Astrocyte (in vitro differentiated cells and primary cell): Measurements from ENCODE around the gene SFRP2. TPM values are rescaled to one million over a fixed set of nuclear protein-coding genes. Genes with fewer than 3 reads are reported as not detected.

Source experiments
- DNase-seq: peaks from one replicate; pipeline ENCODE4 v3.0.0-alpha.2; 2010; ENCODE audit warnings: low read depth
- FAIRE-seq: peaks from 2 replicates; lab custom pipeline; 2011; peaks lifted over from hg19 to GRCh38; lab: Jason Lieb, UNC
- H2AFZ ChIP-seq: 2 replicates; pipeline ENCODE4 v1.6.0; 2012; ENCODE audit warnings: low read depth, low read length, inconsistent platforms
- H3K27ac ChIP-seq: 2 replicates; pipeline ENCODE4 v1.5.1; 2011; ENCODE audit warnings: low read depth, low read length, inconsistent platforms
- H3K27me3 ChIP-seq: 2 replicates; pipeline ENCODE4 v1.6.0; 2011; ENCODE audit warnings: low read length, inconsistent platforms; ENCODE audit not compliant: insufficient read depth
- H3K36me3 ChIP-seq: 2 replicates; pipeline ENCODE4 v1.5.1; 2011; ENCODE audit warnings: low read length, inconsistent platforms; ENCODE audit not compliant: insufficient read depth
- H3K4me1 ChIP-seq: 2 replicates; pipeline ENCODE4 v1.5.1; 2011; ENCODE audit warnings: low read length, inconsistent platforms; ENCODE audit not compliant: insufficient read depth
- H3K4me2 ChIP-seq: 2 replicates; pipeline ENCODE4 v1.6.0; 2012; ENCODE audit warnings: low read length, inconsistent platforms
- H3K4me3 ChIP-seq: 2 replicates; pipeline ENCODE4 v1.5.1; 2011; ENCODE audit warnings: low read depth, mild to moderate bottlenecking, low read length, inconsistent platforms; ENCODE audit not compliant: insufficient read depth
- H3K79me2 ChIP-seq: 2 replicates; pipeline ENCODE4 v1.6.0; 2012; ENCODE audit warnings: mild to moderate bottlenecking, low read length, inconsistent platforms; ENCODE audit not compliant: insufficient read depth
- H3K9ac ChIP-seq: 2 replicates; pipeline ENCODE4 v1.6.0; 2012; ENCODE audit warnings: mild to moderate bottlenecking, low read length, inconsistent platforms
- H3K9me3 ChIP-seq: 2 replicates; pipeline ENCODE4 v1.5.1; 2012; ENCODE audit warnings: low read depth, mild to moderate bottlenecking, low read length, inconsistent platforms; ENCODE audit not compliant: insufficient read depth
- H4K20me1 ChIP-seq: 2 replicates; pipeline ENCODE4 v1.6.0; 2012; ENCODE audit warnings: low read length, inconsistent platforms; ENCODE audit not compliant: insufficient read depth
- H3K27ac Mint-ChIP-seq: one replicate; pipeline ENCODE4 v1.8.0; 2021; ENCODE audit warnings: mild to moderate bottlenecking, mixed read lengths; ENCODE audit not compliant: unreplicated experiment
- H3K27me3 Mint-ChIP-seq: one replicate; pipeline ENCODE4 v1.8.0; 2021; ENCODE audit warnings: low read depth, mixed read lengths; ENCODE audit not compliant: unreplicated experiment
- H3K36me3 Mint-ChIP-seq: one replicate; pipeline ENCODE4 v1.8.0; 2021; ENCODE audit warnings: low read depth, mixed read lengths; ENCODE audit not compliant: unreplicated experiment
- H3K4me1 Mint-ChIP-seq: one replicate; pipeline ENCODE4 v1.8.0; 2021; ENCODE audit warnings: low read depth, mixed read lengths; ENCODE audit not compliant: unreplicated experiment
- H3K4me3 Mint-ChIP-seq: one replicate; pipeline ENCODE4 v1.8.0; 2021; ENCODE audit warnings: mild to moderate bottlenecking, moderate library complexity, mixed read lengths; ENCODE audit not compliant: unreplicated experiment
- H3K9me3 Mint-ChIP-seq: one replicate; pipeline ENCODE4 v1.8.0; 2021; ENCODE audit warnings: mild to moderate bottlenecking, mixed read lengths; ENCODE audit not compliant: unreplicated experiment
- CTCF ChIP-seq: IDR thresholded peaks from 2 replicates; pipeline ENCODE4 v1.5.1; 2011; ENCODE audit warnings: low read depth, mild to moderate bottlenecking, inconsistent platforms, low read length, moderate library complexity; ENCODE audit not compliant: insufficient read depth
- EZH2 ChIP-seq: IDR thresholded peaks from 2 replicates; pipeline ENCODE4 v1.6.1; 2012; ENCODE audit warnings: mild to moderate bottlenecking, low read length, inconsistent platforms; ENCODE audit not compliant: insufficient read depth
- total RNA-seq: library from RNA; stranded (reverse); gene quantifications from 2 replicates; pipeline ENCODE4 v1.2.1, GENCODE V29; 2021

The SFRP2 gene
- total RNA-seq, 1 donor from 2014 or later = 92.8 TPM

GRCh38 chr4:153747406-153747955 is 41.4 kb downstream of the SFRP2 start:
- H3K36me3 ChIP-seq = no peaks in the 10 kb centered on the region
- DNase-seq (no peak), FAIRE-seq (no peak)
- H3K27me3 ChIP-seq = no peaks in the 10 kb centered on the region
- no peaks in the 10 kb centered on the region for H3K36me3 Mint-ChIP-seq
- H3K27me3 Mint-ChIP-seq = peaks cover 2% of the 10 kb centered on the region
- H2AFZ ChIP-seq = no peak overlapping the region
- H3K27ac Mint-ChIP-seq = no peak overlapping the region
- no peaks in the 10 kb centered on the region for H4K20me1 ChIP-seq
- no peaks in the 10 kb centered on the region for H3K9me3 Mint-ChIP-seq
- no peak overlapping the region for H3K9ac ChIP-seq
- H3K9me3 ChIP-seq = no peaks in the 10 kb centered on the region
- H3K4me2 ChIP-seq = no peak overlapping the region
- no peak overlapping the region for H3K27ac ChIP-seq
- peaks cover 6% of the 10 kb centered on the region for H3K4me1 Mint-ChIP-seq
- no peak overlapping the region for H3K4me3 ChIP-seq
- H3K4me3 Mint-ChIP-seq = no peak overlapping the region
- TF ChIP-seq CTCF (no peak), EZH2 (no peak)
- no peaks in the 10 kb centered on the region for H3K79me2 ChIP-seq
- H3K4me1 ChIP-seq = peaks cover 5% of the 10 kb centered on the region

GRCh38 chr4:153745651-153746050 is 43.2 kb downstream of the SFRP2 start:
- H3K36me3 Mint-ChIP-seq = no peaks in the 10 kb centered on the region
- Histone ChIP-seq H3K79me2 (no peaks in the 10 kb centered on the region), H3K4me3 (no peak overlapping the region), H3K27me3 (no peaks in the 10 kb centered on the region), H3K27ac (no peak overlapping the region), H3K9ac (no peak overlapping the region), H3K9me3 (no peaks in the 10 kb centered on the region), H2AFZ (no peak overlapping the region), H3K4me1 (peaks cover 5% of the 10 kb centered on the region), H3K4me2 (no peak overlapping the region), H4K20me1 (no peaks in the 10 kb centered on the region), H3K36me3 (no peaks in the 10 kb centered on the region)
- no peaks in the 10 kb centered on the region for H3K9me3 Mint-ChIP-seq
- DNase-seq (no peak), FAIRE-seq (no peak)
- H3K27ac Mint-ChIP-seq = no peak overlapping the region
- no peak for TF ChIP-seq CTCF
- peaks cover 6% of the 10 kb centered on the region for H3K4me1 Mint-ChIP-seq
- no peaks in the 10 kb centered on the region for H3K27me3 Mint-ChIP-seq
- H3K4me3 Mint-ChIP-seq = no peak overlapping the region

- FAIRE-seq (no peak), DNase-seq (no peak)
- H3K4me1 Mint-ChIP-seq = no peaks in the 10 kb centered on the region
These were observed 47.3 kb downstream of the SFRP2 start for GRCh38 chr4:153741541-153741940.

More at GRCh38 chr4:153741541-153741940, 47.3 kb downstream of the SFRP2 start:
- no peaks in the 10 kb centered on the region for H3K36me3 Mint-ChIP-seq
- Histone ChIP-seq H3K79me2 (no peaks in the 10 kb centered on the region), H2AFZ (no peak overlapping the region), H3K4me3 (no peak overlapping the region), H3K9ac (no peak overlapping the region), H3K4me1 (no peaks in the 10 kb centered on the region), H3K9me3 (no peaks in the 10 kb centered on the region), H4K20me1 (no peaks in the 10 kb centered on the region), H3K36me3 (no peaks in the 10 kb centered on the region), H3K27me3 (no peaks in the 10 kb centered on the region), H3K27ac (no peak overlapping the region), H3K4me2 (no peak overlapping the region)
- H3K27me3 Mint-ChIP-seq = no peaks in the 10 kb centered on the region
- TF ChIP-seq CTCF = no peak
- no peak for TF ChIP-seq EZH2
- H3K4me3 Mint-ChIP-seq = no peak overlapping the region
- no peak overlapping the region for H3K27ac Mint-ChIP-seq
- H3K9me3 Mint-ChIP-seq = no peaks in the 10 kb centered on the region
